GM21528 (cell line): ENCODE data around the gene C19orf44.
A peak's percentile ranks its signal among the peaks of the same experiment; 100 is the strongest.
"Not testable (repeated sequence)": the region's sequence is repeated elsewhere in the genome, so short reads cannot be mapped to it uniquely, and the experiment has no call there.

Experiments used
- ATAC-seq: cut with Tn5 transposase; IDR thresholded peaks from one replicate; pipeline ENCODE4 v1.9.1; 2021; ENCODE audit warnings: mild to moderate bottlenecking, moderate library complexity; ENCODE audit not compliant: unreplicated experiment, low FRiP score

C19orf44 gene

GRCh38 chr19:16495982-16496612 lies at the start of gene C19orf44, which contains the start of gene CALR3:
C19orf44 (plus strand) TSS chr19:16496394; CDS start chr19:16500793, 4,399 bp downstream.
CALR3 (minus strand) TSS chr19:16496167; CDS start chr19:16496129, 38 bp downstream.
- peak; percentile 93 for ATAC-seq

DNA sequence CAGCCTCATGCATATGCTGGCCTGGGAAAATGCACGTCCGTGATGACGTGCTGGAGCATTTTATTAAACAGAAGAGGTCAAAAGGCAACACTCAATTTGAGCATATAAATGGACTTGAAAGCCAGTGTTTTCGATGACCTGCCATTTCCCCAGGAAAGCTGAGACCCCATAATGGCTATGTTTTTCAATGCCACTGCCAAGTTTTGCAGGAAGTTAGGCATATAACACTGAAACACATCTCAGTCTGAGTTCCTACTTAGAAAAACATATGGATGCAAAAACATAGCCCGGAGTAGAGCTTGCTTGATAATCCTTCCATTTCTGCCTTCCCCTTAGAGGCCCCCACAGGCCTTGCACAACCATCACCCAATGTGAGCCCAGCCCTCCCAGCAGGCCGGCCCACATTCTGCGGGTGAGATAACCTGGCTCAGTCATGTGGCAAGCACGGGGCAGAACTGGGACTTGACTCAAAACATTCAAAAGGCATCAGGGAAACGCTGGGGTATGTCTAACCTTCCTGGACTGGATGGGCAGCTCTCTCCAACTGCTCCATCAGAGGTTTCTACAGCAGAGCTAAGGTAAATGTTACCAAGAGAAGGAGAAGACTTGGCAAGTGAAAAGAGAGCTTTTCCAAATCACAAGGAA lies 49.3 kb upstream of the C19orf44 start:
- peak; percentile 37 for ATAC-seq

DNA sequence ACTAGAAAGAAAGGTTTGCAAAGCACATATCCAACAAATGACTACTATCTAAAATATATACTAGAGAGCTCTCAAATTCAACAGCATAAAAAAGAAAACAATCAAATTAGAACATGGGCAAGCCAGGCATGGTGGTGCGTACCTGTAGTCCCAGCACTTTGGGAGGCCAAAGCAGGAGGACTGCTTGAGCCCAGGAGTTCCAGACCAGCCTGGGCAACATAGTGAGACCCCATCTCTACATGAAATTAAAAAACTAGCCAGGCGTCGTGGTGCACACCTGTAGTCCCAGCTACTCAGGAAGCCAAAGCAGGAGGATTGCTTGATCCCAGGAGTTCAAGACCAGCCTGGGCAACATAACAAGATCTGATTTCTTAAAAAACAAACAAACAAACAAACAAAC lies 47.3 kb upstream of the C19orf44 start:
- not testable (repeated sequence) for ATAC-seq

DNA sequence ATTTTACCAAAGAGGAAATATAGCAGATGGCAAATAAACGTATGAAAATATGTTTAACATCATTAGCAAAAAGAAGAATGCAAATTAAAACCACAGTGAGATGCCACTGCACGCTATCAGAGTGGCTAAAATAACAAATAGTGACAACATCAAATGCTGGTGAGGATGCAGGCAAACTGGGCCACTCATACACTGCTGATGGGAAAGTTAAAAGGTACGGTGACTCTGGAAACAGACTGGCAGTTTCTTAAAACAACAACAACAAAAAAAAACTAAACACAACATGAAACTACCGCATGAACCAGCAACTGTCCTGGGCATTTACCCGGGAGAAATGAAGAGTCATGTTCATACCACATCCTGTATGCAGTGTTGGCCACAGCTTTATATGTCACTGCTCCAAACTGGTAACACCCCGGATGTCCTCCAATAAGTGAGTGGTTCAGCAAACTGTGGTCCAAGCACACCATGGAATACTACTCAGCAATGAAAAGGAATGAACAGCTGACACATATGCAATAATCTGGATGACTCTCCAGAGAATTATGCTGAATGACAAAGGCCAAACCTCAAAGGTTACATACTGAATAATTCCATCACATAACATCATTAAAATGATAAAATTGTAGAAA lies 46.7 kb upstream of the C19orf44 start:
- peak; percentile 36 for ATAC-seq

DNA sequence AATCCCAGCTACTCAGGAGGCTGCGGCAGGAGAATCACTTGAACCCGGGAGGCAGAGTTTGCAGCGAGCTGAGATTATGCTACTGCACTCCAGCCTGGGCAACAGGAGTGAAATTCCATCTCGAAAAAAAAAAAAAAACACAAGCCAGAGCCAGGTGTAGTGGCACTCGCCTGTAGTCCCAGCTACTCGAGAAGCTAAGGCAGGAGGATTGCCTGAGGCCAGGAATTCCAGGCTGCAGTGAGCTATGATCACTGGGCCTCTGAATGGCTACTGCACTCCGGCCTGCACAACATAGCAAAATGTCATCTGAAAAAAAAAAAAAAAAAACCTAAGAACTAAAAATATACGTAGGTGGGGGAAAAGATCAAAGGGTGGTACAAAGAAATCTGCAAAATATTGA lies 43.9 kb upstream of the C19orf44 start:
- no peak for ATAC-seq

DNA sequence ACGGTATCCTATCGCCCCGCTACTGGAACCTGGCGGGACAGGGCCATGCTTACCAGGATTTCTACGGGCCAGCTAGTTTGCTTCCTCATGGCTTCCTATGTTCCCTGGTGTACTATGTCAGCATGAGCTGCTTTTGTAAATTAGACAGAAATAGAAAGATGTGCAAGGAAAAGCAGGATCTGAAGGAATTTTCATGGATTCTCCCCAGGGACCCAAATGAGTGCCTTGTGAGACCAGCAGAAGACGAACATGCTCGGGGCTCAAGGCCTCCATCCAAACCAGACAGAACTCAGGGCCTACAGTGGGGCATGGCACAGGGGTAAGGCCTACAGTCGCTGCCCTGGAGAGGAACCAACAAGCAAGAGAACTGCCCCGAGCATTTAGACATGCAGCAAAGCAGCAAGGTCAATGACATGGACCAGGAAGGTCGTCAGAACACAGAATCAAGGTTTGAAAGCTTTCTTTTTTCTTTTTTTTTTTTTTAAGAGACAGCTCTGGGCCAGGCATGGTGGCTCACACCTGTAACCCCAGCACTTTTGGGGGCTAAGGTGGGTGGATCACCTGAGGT lies 41.8 kb upstream of the C19orf44 start:
- no peak for ATAC-seq

- ATAC-seq = no peak
Measured at GRCh38 chr19:16455489-16455888, 40.7 kb upstream of the C19orf44 start.

DNA sequence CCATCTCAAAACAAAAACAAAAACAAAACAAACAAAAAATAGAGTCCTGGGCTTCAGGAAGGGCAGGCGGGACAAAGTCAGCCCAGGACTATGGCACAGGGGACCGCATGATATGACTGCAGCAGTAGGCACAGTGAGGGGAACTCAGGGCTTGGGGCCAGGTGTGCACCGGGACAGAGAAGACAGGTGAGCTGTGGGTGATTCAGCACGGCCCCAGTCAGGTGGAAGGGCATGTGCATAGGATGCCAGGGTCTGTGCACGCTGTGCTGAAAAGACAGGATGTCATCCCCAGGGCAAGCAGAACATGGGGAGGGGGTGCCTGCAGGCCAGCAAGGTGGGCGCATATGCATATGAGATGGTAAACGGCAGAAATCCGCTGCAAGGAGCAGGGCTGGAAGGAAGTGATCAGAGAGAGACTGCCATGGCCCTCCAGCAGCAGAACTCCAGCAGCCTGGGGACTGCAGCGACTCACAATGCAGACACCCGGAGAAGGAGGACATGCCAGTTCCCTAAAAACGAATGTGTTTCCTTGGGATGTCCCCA lies 39.5 kb upstream of the C19orf44 start:
- no peak for ATAC-seq

GRCh38 chr19:16457195-16457953 lies 38.8 kb upstream of the C19orf44 start:
- no peak for ATAC-seq

GRCh38 chr19:16457954-16458331 lies 38.3 kb upstream of the C19orf44 start:
- no peak for ATAC-seq

GRCh38 chr19:16458391-16459341 lies 37.5 kb upstream of the C19orf44 start:
- no peak for ATAC-seq

DNA sequence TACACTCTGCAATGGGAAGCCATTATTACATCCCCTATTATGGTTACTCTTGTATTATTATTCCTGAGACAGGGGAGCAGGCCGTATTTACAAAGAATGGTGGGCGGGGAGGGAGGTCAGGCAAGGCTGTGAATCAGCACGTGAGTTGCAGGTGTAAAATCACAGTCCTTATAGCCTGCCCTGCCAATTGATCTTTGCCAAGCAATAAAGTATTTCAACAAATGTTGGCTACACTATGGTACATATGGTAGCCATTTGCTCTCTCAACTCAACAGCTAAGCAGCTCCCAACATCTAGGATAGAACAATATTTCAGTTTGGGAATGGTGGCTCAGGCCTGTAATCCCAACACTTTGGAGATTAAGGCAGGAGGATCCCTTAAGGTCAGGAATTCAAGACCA lies 36.5 kb upstream of the C19orf44 start:
- no peak for ATAC-seq

DNA sequence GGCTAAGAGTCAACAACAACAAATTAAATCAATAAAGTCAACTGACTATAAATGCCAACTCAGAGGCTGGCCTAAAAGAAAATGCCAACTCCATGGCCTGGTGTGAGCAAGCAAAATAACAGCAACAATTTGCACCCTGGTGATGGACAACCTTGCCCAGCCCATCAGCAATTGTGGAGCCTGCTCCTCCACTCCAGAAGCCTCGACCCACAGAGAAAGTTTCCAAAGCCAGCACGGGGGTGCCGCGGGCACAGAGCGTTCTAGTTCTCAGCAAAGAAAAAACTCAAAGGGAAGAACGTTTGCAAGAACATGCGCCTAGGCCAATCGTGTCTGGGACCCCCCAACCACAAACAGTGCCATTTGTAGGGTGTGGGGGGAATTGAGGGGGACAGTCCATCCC lies 35.7 kb upstream of the C19orf44 start:
- ATAC-seq = no peak

DNA sequence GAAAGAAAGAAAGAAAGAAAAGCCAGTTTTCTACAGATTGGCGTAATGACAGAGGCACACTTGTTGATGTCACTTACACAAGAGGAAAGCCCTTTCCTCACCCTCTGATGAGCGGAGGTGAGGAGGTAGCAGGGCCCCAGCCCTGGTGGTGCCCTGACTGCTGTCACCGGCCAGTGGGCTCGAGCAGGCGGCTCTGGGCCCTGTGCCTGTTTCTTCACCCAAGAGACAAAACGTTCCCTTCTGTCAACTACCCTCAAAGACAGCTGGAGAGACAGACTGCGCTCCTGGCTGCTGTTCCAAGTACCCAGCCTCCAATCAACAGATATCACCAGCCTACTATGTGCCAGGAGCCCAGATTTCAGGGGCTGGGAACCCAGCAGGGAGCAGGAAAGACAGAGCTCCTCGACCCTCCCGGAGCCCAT lies 34.6 kb upstream of the C19orf44 start:
- ATAC-seq = no peak

GRCh38 chr19:16462757-16463250 lies 33.4 kb upstream of the C19orf44 start:
- no peak for ATAC-seq

GRCh38 chr19:16463341-16463990 lies 32.7 kb upstream of the C19orf44 start:
- no peak for ATAC-seq

GRCh38 chr19:16463991-16464575 lies 32.1 kb upstream of the C19orf44 start:
- no peak for ATAC-seq

GRCh38 chr19:16465239-16465638 lies 31.0 kb upstream of the C19orf44 start:
- no peak for ATAC-seq
